Fibroblast of lung (primary cell): Measurements from ENCODE around the gene PALB2.

ENCODE experiments used
- CTCF ChIP-seq, 2 donors: IDR thresholded peaks in 1 of 2; conservative IDR thresholded peaks in 1 of 2; 1 replicate in 1 of 2; 2 replicates in 1 of 2; pipeline ENCODE4 v1.5.1; 2011 to 2012; ENCODE audit warnings: low read length in 2 of 2, control low read depth in 1 of 2, inconsistent platforms in 1 of 2, low read depth in 1 of 2, mild to moderate bottlenecking in 1 of 2
- EZH2 ChIP-seq: IDR thresholded peaks from 2 replicates; pipeline ENCODE4 v1.5.1; 2012; ENCODE audit warnings: low read length, control low read depth, mild to moderate bottlenecking; ENCODE audit errors: missing control alignments

DNA sequence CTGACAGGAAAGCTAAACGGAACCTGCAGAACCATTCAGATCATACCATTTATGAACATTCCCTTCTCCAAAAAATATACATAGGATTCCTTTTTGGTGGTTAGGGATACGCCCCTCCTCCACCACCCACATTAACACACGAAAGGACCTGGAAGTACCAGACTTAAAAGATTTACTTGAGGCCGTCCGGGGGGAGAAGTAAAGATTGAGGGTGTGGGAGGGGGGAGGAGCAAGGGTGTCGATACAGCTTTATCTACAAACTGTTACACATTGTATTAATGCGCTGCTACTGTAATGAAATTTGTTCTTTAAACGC is 537 bp downstream of the PALB2 start:
- TF ChIP-seq CTCF (conservative IDR thresholded peaks at IDR 0.05 in 1 of 2, IDR thresholded peaks at IDR 0.05 in 1 of 2; ENCODE audit: low read depth in 1 of 2, low read length in 2 of 2) (no peak), EZH2 (no peak)
